Heart right ventricle (tissue), 16 donors: Measurements from ENCODE around the gene HSPA12A. TPM values are rescaled to one million over a fixed set of nuclear protein-coding genes. Genes with fewer than 3 reads are reported as not detected.
A peak's percentile ranks its signal among the peaks of the same experiment; 100 is the strongest.

Experiments used
- ATAC-seq, 8 donors: fragments of 200-7000 bp; cut with Tn5 transposase; one replicate each; pipeline ENCODE4 v1.9.1; 2020; ENCODE audit warnings: mild to moderate bottlenecking in 8 of 8, moderate library complexity in 8 of 8, moderate number of reproducible peaks in 1 of 8
- DNase-seq, 2 donors: peaks; one replicate each; pipeline ENCODE4 v3.0.0-alpha.2; 2020
- H3K27ac ChIP-seq, 10 donors: fragments of 200-600 bp; sonication (generic) in 2 of 10; one replicate each; pipeline versions ENCODE4 v1.5.0 to v1.8.0; 2020 to 2022; ENCODE audit warnings: mild to moderate bottlenecking in 3 of 10
- H3K27me3 ChIP-seq, 7 donors: fragments of 200-600 bp; one replicate each; pipeline ENCODE4 v1.8.0; 2021 to 2022; ENCODE audit warnings: mild to moderate bottlenecking in 2 of 7
- H3K36me3 ChIP-seq, 9 donors: fragments of 200-600 bp; sonication (generic) in 1 of 9; one replicate each; pipeline versions ENCODE4 v1.5.0 to v1.8.0; 2020 to 2022; ENCODE audit warnings: mild to moderate bottlenecking in 2 of 9
- H3K4me1 ChIP-seq, 9 donors: fragments of 200-600 bp; sonication (generic) in 1 of 9; one replicate each; pipeline versions ENCODE4 v1.5.0 to v1.8.0; 2020 to 2022; ENCODE audit warnings: mild to moderate bottlenecking in 4 of 9
- H3K4me3 ChIP-seq, 10 donors: fragments of 200-600 bp; sonication (generic) in 2 of 10; one replicate each; pipeline versions ENCODE4 v1.5.0 to v1.8.0; 2020 to 2022; ENCODE audit warnings: mild to moderate bottlenecking in 7 of 10, moderate library complexity in 2 of 10
- H3K9me3 ChIP-seq, 11 donors: fragments of 200-600 bp in 10 of 11; sonication (generic) in 2 of 11; one replicate each; pipeline versions ENCODE4 v1.5.0 to v1.8.0; 2013 to 2022; ENCODE audit warnings: mild to moderate bottlenecking in 2 of 11, control low read depth in 1 of 11, moderate library complexity in 1 of 11
- WGBS, 2 donors: extraction: QIAGEN DNeasy Blood & Tissue Kit; methylation state at CpG; one replicate each; pipeline ENCODE4 v1.1.7; 2013; ENCODE audit warnings: inconsistent platforms in 1 of 2; 5-methylcytosine and 5-hydroxymethylcytosine counted together
- intact Hi-C, 10 donors: fragments of 100-400 bp; cut with DNase I; formaldehyde crosslinking; loops; one replicate each; pipeline versions ENCODE4 v1.11.1 to v1.14.2; 2022
- polyA plus RNA-seq, 2 donors: library from polyadenylated mRNA; stranded (reverse); fragments of 200-250 nt; gene quantifications; one replicate each; pipeline ENCODE4 v1.2.3, GENCODE V29; 2013
- total RNA-seq, 10 donors: library from RNA; stranded (reverse); fragmentation: NEBNext Ultra II Directional in 3 of 10; extraction: Animal tissue kit (Norgen Biotek cat#: 25700) in 3 of 10; gene quantifications; one replicate each; pipeline versions ENCODE4 v1.2.1 to v1.2.4, GENCODE V29; 2021 to 2023
- TF ChIP-seq, protein P1 (sequence below), 9 donors: fragments of 200-600 bp; sonication (generic) in 2 of 9; IDR thresholded peaks; one replicate each; pipeline versions ENCODE4 v1.5.0 to v1.8.0; 2021 to 2022; ENCODE audit warnings: antibody characterized with exemption in 9 of 9, mild to moderate bottlenecking in 5 of 9, moderate library complexity in 1 of 9
- donor health status: Arrhythmogenic right ventricular cardiomyopathy.
- donor health status: ischemic (EF 13 %, LVEDD 7.1; RV severe dilation, severe dysfunction).
- donor health status: healthy with polysubstance abuse.
- donor health status: DM: no; HTN: yes; CAD: no.
- donor health status: DM: no; HTN: no; CAD: no.
- donor health status: ischemic (EF 25% LVEDD 6.9; RV normal size, moderate dysfunction).
- donor health status: ischemic (EF 25% LVEDD 5.7; RV mildly dilated, moderate dysfunction).
- donor health status: healthy.
- donor health status: DM: yes; HTN: yes; CAD: no.
- donor health status: Ischemic cardiomyopathy.
- donor health status: ischemic (EF 35%, LVEDD 5.7; RV mildly dilated, moderate dysfunction).
- donor health status: nonischemic (EF 11% LVEDD 7.7; RV severe dilation, severe dysfunction).
- donor health status: DM: yes; HTN: yes; CAD: no.
- donor health status: PGD.
- donor health status: ischemic (EF 29% LVEDD 5.4; RV normal size, mild dysfunction).
- donor health status: nonischemic (EF 23%, LVEDD 6.1; RV moderate dilation, normal function).

HSPA12A gene
- total and polyA plus RNA-seq, 12 donors = 5.1 to 18.1 (median 10.2) TPM

DNA sequence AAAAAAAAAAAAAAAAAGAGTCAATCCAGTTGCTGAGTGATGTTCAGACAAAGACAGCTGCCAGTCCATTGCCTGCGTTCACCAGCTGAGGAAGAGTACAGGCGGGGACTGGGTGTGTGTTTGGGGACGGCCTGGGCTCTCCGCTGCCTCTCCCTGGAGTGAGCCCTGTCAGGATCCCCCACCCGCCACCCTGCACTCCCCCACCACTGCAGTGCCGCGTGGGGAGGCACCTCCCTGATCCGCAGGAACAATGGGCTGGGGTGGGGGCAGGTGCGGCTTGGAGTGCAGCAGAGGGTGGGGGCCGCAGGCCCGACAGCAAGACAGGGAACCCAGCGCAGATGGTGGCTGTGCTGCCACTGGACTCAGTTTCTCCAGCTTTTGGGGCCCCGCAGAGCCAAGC lies 1.4 kb downstream of the HSPA12A start:
- H3K36me3 ChIP-seq = no peaks in the 10 kb centered on the region
- peaks cover 3 to 19% (median 17%) of the 10 kb centered on the region in 9 donors for H3K4me1 ChIP-seq
- H3K9me3 ChIP-seq = no peaks in the 10 kb centered on the region
- intact Hi-C loops = loop anchor here in 5 of 10 donors (2.0 to 10.0 kb wide), 4 partner anchors 46 to 58 kb away; no protein-coding TSS in a partner anchor
- DNase-seq = no peak
- peak in 3 of 8 donors; percentile 7 to 25 (median 16) for ATAC-seq
- peaks cover 0 to 76% (median 18%) of the 10 kb centered on the region in 7 donors for H3K27me3 ChIP-seq
- peak overlapping the region; percentile 67 to 95 (median 84) for H3K4me3 ChIP-seq
- TF ChIP-seq, protein P1, sequence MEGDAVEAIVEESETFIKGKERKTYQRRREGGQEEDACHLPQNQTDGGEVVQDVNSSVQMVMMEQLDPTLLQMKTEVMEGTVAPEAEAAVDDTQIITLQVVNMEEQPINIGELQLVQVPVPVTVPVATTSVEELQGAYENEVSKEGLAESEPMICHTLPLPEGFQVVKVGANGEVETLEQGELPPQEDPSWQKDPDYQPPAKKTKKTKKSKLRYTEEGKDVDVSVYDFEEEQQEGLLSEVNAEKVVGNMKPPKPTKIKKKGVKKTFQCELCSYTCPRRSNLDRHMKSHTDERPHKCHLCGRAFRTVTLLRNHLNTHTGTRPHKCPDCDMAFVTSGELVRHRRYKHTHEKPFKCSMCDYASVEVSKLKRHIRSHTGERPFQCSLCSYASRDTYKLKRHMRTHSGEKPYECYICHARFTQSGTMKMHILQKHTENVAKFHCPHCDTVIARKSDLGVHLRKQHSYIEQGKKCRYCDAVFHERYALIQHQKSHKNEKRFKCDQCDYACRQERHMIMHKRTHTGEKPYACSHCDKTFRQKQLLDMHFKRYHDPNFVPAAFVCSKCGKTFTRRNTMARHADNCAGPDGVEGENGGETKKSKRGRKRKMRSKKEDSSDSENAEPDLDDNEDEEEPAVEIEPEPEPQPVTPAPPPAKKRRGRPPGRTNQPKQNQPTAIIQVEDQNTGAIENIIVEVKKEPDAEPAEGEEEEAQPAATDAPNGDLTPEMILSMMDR (IDR thresholded peaks at IDR 0.05) = no peak
- WGBS, 2 donors = 19 to 36% methylated on average over 13 of the region's 13 CpGs
- peak overlapping the region in 6 of 10 donors; percentile 64 to 97 (median 83) for H3K27ac ChIP-seq

GRCh38 chr10:116738339-116738738 lies 4.0 kb downstream of the HSPA12A start:
- TF ChIP-seq, protein P1 (IDR thresholded peaks at IDR 0.05) = no peak
- no peak for ATAC-seq
- intact Hi-C loops = loop anchor here in 1 of 10 donors (5.0 kb wide), 1 partner anchor 46 kb away; no protein-coding TSS in a partner anchor
- DNase-seq = no peak
- 91 to 92% methylated on average over 5 of the region's 5 CpGs for WGBS, 2 donors
- Histone ChIP-seq H3K4me3 (no peak overlapping the region), H3K36me3 (no peaks in the 10 kb centered on the region), H3K27me3 (peaks cover 0 to 53% (median 11%) of the 10 kb centered on the region in 7 donors), H3K4me1 (peaks cover 3 to 32% (median 15%) of the 10 kb centered on the region in 9 donors), H3K9me3 (no peaks in the 10 kb centered on the region), H3K27ac (no peak overlapping the region)

DNA sequence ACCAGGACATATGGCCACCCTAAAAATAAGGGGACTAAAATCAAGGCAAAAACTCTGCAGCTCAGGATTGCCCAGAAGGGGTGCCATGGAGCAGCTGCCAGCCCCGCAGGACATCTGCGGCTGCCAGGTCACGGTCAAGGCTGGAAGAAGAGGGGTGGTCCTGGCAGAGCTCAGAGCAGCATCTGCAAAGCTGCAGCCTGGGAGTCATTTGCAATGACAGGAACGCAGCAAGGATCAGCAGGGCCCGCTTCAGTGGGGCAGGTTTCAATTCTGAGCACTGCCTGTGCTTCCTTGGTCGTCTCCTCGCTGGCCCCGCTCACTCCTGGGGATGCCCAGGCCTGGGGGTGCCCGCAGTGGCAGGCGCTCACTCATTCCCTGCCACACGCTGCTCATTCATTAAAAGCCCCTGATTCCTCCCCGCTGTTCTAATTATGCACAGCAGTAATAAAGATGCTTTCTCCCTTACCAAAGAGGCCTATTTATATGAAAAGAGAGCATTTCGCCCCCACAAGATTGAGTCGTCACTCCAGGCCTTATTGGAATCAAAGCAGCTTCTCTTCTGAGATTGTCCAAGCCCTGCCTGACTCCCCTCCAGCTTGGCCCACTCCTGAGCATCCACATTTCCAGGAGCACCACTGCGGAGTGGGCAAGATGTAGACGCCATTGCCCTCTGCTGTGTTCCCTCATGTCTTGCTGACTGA lies 4.6 kb downstream of the HSPA12A start:
- H3K4me3 ChIP-seq = no peak overlapping the region
- H3K4me1 ChIP-seq = peaks cover 3 to 30% (median 12%) of the 10 kb centered on the region in 9 donors
- intact Hi-C loops = loop anchor here in 1 of 10 donors (5.0 kb wide), 1 partner anchor 45 kb away; no protein-coding TSS in a partner anchor
- H3K27me3 ChIP-seq = peaks cover 0 to 47% (median 11%) of the 10 kb centered on the region in 7 donors
- no peak for DNase-seq
- H3K36me3 ChIP-seq = no peaks in the 10 kb centered on the region
- no peaks in the 10 kb centered on the region for H3K9me3 ChIP-seq
- ATAC-seq = no peak
- TF ChIP-seq, protein P1 (IDR thresholded peaks at IDR 0.05) = peak in 1 of 9 donors; percentile 12
- 81 to 84% methylated on average over 16 of the region's 16 CpGs for WGBS, 2 donors
- no peak overlapping the region for H3K27ac ChIP-seq

DNA sequence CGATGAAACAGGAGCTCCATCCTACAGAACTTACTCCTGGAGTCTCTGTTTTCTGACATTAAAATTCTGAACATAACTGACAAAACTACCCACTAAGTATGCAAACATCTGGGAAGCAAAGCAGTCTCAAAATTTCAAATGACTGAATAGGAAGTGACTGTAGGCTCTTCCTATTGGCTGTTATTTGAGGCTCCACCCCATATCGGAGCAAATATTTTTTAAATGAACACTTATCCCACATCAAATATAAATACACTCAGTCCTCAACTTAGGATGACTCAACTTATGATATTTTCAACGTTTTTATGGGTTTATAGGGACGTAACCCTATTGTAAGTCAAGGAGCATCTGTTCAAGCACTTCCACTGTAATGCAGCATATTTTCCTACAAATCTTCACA lies 8.8 kb downstream of the HSPA12A start:
- TF ChIP-seq, protein P1 (IDR thresholded peaks at IDR 0.05) = no peak
- Histone ChIP-seq H3K27me3 (peaks cover 0 to 9% (median 0%) of the 10 kb centered on the region in 7 donors), H3K4me3 (no peak overlapping the region), H3K4me1 (peaks cover 0 to 22% (median 0%) of the 10 kb centered on the region in 9 donors), H3K36me3 (peaks cover 0 to 4% (median 0%) of the 10 kb centered on the region in 9 donors), H3K27ac (no peak overlapping the region), H3K9me3 (no peaks in the 10 kb centered on the region)
- 77 to 81% methylated on average over 4 of the region's 4 CpGs for WGBS, 2 donors
- no peak for DNase-seq
- intact Hi-C loops = no loop called here
- ATAC-seq = no peak
